AG04450 (cell line): ENCODE measurements around the gene GCNT2. TPM values are rescaled to one million over a fixed set of nuclear protein-coding genes. Genes with fewer than 3 reads are reported as not detected.
"Not testable (repeated sequence)": the region's sequence is repeated elsewhere in the genome, so short reads cannot be mapped to it uniquely, and the experiment has no call there.

Experiments
- CTCF ChIA-PET: fragments of 300-600, 350-600 bp; formaldehyde crosslinking; extraction: SDS; loops from one replicate; lab custom pipeline; 2022; ENCODE audit warnings: antibody characterized with exemption, inconsistent platforms; lab: Charles Lee
- POLR2A ChIA-PET: fragments of 350-600 bp; formaldehyde crosslinking; extraction: SDS; loops from one replicate; lab custom pipeline; 2021; ENCODE audit warnings: antibody characterized with exemption, inconsistent platforms; lab: Yijun Ruan, JAX
- DNase-seq: peaks from one replicate; pipeline ENCODE4 v3.0.0-alpha.2; 2011; ENCODE audit warnings: low read depth, low spot score
- H3K27ac ChIP-seq: one replicate; pipeline ENCODE4 v1.5.1; 2012; ENCODE audit warnings: low read depth, low read length, control low read depth
- H3K27me3 ChIP-seq: one replicate; pipeline ENCODE4 v1.6.0; 2012; ENCODE audit warnings: low read length; ENCODE audit not compliant: control insufficient read depth, insufficient read depth
- H3K4me3 ChIP-seq: 2 replicates; pipeline ENCODE4 v1.5.1; 2011; ENCODE audit warnings: mild to moderate bottlenecking, low read depth, low read length, control low read depth
- H3K9me3 ChIP-seq: 2 replicates; pipeline ENCODE4 v1.5.1; 2012; ENCODE audit warnings: low read length; ENCODE audit not compliant: control insufficient read depth, insufficient read depth
- CTCF ChIP-seq: IDR thresholded peaks from 2 replicates; pipeline ENCODE4 v1.5.1; 2011; ENCODE audit warnings: low read depth, low read length, control low read depth, inconsistent platforms
- polyA plus RNA-seq: library from polyadenylated mRNA; depleted of rRNA; stranded (reverse); fragments of >200 nt; gene quantifications from 2 replicates; pipeline ENCODE4 v1.2.3, GENCODE V29; 2011

The GCNT2 gene
- polyA plus RNA-seq, 1 experiment: 2.5 TPM

GRCh38 chr6:10487668-10488327 is 33.4 kb upstream of the GCNT2 start:
- no peak for TF ChIP-seq CTCF
- ChIA-PET POLR2A (no interaction called here), CTCF (interaction anchor here (2.5 kb wide), 1 partner anchor 9 kb away, joined by 17 read pairs; no protein-coding TSS in a partner anchor)
- no peak overlapping the region for H3K27ac ChIP-seq
- peaks cover 4% of the 10 kb centered on the region for H3K27me3 ChIP-seq
- no peak for DNase-seq
- H3K4me3 ChIP-seq: no peak overlapping the region
- peaks cover 26% of the 10 kb centered on the region; the same call in 1 of the 2 replicates for H3K9me3 ChIP-seq

GRCh38 chr6:10491463-10491862 is 29.7 kb upstream of the GCNT2 start:
- no peak for TF ChIP-seq CTCF
- peaks cover 20% of the 10 kb centered on the region; the same call in 1 of the 2 replicates for H3K9me3 ChIP-seq
- H3K27me3 ChIP-seq: peaks cover 4% of the 10 kb centered on the region
- POLR2A ChIA-PET: no interaction called here
- no peak overlapping the region for H3K4me3 ChIP-seq
- no peak overlapping the region for H3K27ac ChIP-seq
- CTCF ChIA-PET: interaction anchor here (2.4 kb wide), 1 partner anchor 12 kb away, joined by 10 read pairs; no protein-coding TSS in a partner anchor
- no peak for DNase-seq

- H3K4me3 ChIP-seq, POLR2A ChIA-PET, DNase-seq, H3K27me3 ChIP-seq, H3K27ac ChIP-seq: not testable (repeated sequence)
- H3K9me3 ChIP-seq: peaks cover 20% of the 10 kb centered on the region; the same call in 1 of the 2 replicates
- CTCF ChIA-PET: interaction anchor here (0.6 to 2.4 kb wide), 2 partner anchors 13 to 577 kb away, joined by 3 to 10 read pairs; no protein-coding TSS in a partner anchor
Observed at GRCh38 chr6:10491905-10492304, 29.2 kb upstream of the GCNT2 start.

GRCh38 chr6:10495029-10495428 is 26.1 kb upstream of the GCNT2 start:
- DNase-seq: no peak

GRCh38 chr6:10505529-10505928 is 15.6 kb upstream of the GCNT2 start:
- Histone ChIP-seq H3K27me3 (peaks cover 5% of the 10 kb centered on the region), H3K27ac (no peak overlapping the region), H3K4me3 (no peak overlapping the region), H3K9me3 (no peaks in the 10 kb centered on the region)
- CTCF ChIA-PET: interaction anchor here (0.6 kb wide), 1 partner anchor 130 kb away, joined by 3 read pairs; no protein-coding TSS in a partner anchor
- no peak for DNase-seq
- POLR2A ChIA-PET: interaction anchor here (0.5 kb wide), 1 partner anchor 188 kb away, joined by 3 read pairs; no protein-coding TSS in a partner anchor
- TF ChIP-seq CTCF: no peak

More at GRCh38 chr6:10495029-10495428, 26.1 kb upstream of the GCNT2 start:
- POLR2A ChIA-PET: no interaction called here
- no peaks in the 10 kb centered on the region for H3K27me3 ChIP-seq
- H3K27ac ChIP-seq: no peak overlapping the region
- H3K4me3 ChIP-seq: no peak overlapping the region
- no peak for TF ChIP-seq CTCF
- CTCF ChIA-PET: no interaction called here
- peaks cover 15% of the 10 kb centered on the region; the same call in 1 of the 2 replicates for H3K9me3 ChIP-seq
